GM19324 (cell line): Measurements from ENCODE around the gene HOXD4.

Experiments used
- ATAC-seq: cut with Tn5 transposase; IDR thresholded peaks from one replicate; pipeline ENCODE4 v1.9.1; 2021; ENCODE audit warnings: mild to moderate bottlenecking, moderate library complexity; ENCODE audit not compliant: unreplicated experiment, low FRiP score

HOXD4 gene

GRCh38 chr2:176124947-176125771 is 26.2 kb upstream of the HOXD4 start:
- ATAC-seq = no peak

DNA sequence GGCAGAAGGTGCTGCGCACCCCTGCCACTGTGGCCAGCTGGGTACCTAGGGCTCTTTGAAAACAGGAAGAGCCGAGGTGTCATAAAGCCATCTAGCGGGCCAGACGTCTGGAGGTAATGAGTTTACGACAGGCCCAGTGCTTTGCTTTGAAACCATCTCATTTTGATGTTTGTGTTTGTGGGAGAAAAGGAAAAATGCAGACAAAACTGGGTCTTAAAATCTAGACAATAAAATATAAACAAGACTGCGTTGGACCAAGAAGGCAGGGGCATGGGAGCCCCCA is 25.6 kb upstream of the HOXD4 start:
- no peak for ATAC-seq

DNA sequence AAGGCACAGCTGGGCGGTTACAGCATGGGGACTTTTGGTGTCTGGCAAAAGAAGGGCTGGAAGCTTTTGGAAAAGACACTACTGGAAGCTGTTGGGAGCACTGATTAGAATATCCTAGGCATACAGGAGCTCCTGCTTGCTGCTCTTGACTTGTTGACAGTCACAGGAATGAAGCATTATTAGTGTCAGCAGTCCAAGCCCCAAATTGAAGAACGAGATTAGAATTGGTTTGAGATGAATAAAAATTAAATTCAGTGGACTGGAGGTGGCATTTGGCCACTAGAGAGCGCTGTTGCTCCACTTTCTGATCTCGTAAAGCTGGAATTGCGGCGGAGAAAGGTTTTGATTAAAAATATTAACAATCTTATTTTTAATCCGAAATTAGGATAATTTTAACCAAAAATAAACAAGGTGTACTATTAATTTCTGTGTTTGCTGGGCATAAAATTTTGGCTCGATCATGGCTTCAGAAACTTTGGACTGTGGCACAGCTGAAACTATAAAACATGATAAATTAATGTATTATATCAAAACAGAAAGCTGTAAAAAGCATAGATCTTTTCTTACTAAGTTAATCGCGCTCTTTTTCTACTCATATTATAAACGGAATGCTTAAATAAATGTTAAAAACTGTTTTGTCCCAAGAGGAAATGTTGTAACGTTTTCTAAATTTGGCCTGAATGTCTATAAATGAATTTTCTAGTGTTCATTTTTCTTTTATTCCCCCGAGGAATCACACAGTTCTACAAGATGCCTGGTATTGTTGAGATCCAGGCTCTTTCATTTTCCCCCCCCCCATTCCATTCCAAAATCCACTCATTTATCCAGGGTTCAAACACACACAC is 24.2 kb upstream of the HOXD4 start:
- no peak for ATAC-seq

- no peak for ATAC-seq
Measured at GRCh38 chr2:176127774-176128072, 23.6 kb upstream of the HOXD4 start.

GRCh38 chr2:176128172-176128981 is 23.0 kb upstream of the HOXD4 start:
- ATAC-seq = no peak

GRCh38 chr2:176128982-176129796 is 22.2 kb upstream of the HOXD4 start, which contains the start of gene HOXD8:
TSS of gene HOXD8 (plus strand) at chr2:176129705. CDS start at chr2:176130367, 662 bp downstream.
- ATAC-seq = no peak

GRCh38 chr2:176129813-176130146 is 21.6 kb upstream of the HOXD4 start:
- ATAC-seq = no peak

DNA sequence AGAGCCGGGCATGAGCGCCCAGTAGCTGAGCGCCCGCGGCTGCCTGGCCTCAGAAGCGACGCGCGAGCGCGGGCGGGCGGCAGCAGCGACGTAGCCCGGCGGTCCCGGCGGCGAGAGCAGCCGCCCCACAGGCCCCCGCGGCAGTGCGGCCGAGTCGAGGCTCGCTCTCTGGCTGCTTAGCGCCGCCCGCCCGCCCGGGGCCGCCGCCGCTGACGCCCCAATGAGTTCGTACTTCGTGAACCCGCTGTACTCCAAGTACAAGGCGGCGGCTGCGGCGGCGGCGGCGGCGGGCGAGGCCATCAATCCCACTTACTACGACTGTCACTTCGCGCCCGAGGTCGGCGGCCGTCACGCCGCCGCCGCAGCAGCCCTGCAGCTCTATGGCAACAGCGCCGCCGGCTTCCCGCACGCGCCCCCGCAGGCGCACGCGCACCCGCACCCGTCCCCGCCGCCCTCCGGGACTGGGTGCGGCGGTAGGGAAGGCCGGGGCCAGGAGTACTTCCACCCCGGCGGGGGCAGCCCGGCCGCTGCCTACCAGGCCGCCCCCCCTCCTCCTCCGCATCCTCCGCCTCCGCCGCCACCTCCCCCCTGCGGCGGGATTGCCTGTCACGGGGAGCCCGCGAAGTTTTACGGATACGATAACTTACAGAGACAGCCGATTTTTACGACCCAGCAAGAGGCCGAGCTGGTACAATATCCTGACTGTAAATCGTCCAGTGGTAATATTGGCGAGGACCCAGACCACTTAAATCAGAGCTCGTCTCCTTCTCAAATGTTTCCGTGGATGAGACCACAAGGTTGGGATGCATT is 21.0 kb upstream of the HOXD4 start:
- no peak for ATAC-seq

DNA sequence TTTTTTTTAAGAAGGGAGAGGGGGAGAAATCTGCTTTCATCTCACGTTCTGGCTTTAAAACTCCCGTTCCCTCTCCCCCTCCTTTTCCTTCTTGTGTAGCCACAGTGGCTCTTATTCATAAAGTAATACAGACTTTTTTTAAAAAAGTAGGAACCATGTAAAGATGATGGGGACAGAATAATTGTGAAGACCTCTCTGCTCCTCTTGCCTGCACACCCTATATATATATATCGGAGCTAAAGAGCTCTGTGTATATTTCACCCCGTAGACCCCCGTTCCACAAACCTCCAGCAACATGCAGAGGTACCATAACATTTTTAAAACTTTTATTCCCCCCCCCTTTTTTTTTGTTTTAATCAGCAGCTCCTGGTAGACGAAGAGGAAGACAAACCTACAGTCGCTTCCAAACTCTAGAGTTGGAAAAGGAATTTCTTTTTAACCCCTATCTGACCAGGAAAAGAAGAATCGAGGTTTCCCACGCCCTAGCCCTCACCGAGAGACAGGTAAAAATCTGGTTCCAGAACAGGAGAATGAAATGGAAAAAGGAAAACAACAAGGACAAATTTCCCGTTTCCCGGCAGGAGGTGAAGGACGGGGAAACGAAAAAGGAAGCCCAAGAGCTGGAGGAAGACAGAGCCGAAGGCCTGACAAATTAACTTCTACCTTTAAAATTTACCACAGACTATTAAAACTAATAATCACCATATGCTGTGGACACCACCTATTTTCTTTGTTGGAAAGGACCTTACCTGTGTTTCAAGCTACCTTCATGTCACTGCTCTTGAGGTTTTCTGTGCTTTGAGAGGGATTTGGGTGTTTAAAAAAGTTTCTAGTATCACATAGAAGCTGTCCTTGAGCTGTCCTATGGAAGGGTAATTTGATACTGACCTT is 20.1 kb upstream of the HOXD4 start:
- no peak for ATAC-seq

DNA sequence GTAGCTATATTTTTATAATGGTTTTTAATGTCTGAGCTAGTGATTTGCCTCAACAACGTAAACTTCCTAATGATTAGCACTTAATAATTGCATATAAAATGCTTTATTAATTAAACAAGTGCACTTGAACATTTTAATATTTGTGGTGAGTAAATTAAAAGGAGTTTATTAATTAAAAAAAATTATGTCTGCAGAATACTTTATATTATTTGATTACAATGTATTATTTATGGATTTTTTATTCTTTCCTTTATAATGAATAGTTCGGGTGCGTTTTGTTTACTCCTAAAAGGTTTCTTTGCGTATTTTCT is 19.5 kb upstream of the HOXD4 start:
- ATAC-seq = no peak

DNA sequence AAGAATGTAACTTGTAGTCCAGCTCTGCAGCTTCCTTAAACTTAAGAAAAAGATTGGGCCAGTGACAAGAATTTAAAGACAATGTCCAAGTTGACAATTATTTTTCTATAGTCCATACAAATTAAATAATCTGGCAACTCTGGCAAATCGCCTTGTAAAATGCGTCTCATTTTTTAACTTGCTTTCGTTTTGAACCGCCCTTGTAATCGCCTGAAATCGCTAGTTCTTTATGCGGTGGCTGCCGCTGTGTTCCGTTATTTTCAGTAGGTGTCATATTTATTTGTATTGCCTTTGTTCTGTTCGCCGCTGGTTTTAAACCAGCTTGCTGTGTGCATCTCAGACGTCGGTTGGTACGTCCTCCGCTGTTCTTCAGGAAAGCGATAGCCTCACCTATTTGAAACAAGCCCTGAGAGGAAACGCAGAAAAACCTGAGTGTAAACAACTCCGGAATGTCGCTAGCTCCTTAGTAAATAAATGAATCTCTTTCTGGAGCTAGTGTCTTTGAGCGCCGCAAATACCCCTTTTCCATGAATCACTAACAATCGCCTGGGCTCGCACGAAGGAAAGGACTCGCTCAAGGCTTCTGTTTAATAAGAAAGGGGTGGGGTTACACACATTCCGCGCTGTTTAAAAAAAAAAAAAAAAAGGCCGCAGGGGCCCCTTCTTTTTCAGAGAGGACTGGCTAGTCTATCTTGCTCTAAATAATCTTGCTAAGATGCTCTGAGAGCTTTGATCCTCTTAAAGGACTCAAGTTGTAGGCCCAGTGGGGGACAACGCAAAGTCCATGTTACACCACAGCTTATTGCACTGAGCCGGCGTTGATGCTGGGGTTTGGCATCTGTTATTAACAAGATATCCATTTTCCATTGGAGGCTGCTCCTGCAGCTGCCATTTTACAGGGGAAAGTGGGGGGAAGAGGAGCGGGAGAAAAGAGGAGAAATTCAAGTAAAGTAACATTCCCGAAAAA is 18.9 kb upstream of the HOXD4 start:
- no peak for ATAC-seq

GRCh38 chr2:176133389-176133788 is 18.0 kb upstream of the HOXD4 start:
- ATAC-seq = no peak

GRCh38 chr2:176134035-176134434 is 17.3 kb upstream of the HOXD4 start:
- no peak for ATAC-seq

GRCh38 chr2:176135035-176135440 is 16.3 kb upstream of the HOXD4 start:
- no peak for ATAC-seq

DNA sequence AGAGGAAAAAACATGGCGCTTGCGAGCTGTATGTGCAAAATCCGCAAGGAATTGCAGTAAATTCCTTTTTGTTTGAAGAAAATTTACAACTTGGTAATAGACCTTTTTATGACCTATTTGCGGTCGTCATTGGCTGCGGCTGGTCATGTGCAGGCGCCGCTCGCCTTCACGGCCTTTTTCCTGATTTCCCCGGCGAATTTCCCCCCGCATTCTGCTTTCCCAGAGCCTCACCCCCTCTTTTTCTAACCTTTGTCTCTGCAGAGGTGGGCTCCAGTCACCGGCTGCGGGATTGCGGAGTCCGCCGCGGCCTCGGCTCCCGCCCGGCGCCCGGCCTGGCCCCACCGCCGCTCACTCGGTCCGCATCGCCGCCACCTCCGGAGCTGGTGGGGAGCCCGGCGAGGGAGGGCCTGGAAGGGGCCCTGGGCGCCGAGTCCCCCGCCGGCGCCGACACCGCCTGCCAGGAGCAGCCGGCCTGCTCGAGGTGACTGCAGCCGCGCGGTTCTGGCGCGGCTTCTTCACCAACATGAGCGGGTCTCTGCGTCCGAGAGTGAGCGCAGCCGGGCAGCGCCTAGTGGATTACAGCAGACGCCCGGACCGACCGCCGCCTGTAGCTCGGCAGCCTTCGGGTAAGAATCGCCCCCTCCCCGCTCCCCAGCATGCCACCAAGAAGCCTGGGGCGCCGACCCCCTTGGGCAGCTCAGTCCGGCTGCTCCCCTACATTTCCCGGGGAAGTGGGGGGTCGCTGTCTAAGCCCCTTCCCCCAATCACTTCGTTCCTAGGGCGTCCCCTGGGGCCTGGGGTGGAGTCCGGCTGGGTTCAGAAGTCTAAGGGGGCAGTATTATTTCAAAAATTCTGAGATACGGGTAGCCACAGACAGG is 14.7 kb upstream of the HOXD4 start:
- ATAC-seq = no peak

DNA sequence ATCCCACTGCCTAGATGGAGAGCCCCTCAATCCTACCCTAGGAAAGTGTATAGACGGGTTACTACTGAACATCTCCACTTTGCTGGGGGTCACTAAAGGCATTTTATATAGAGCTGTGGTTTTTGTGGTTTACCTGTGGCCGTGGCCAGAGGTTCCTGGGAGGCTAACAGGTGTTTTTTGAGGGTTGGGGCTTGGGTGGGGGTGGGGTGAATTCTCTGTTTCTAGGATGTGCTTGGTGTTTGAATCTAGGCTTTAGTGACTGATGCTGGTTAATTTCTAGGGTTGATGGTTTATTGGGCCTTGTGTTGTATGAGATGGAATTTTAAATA is 14.1 kb upstream of the HOXD4 start:
- ATAC-seq = no peak

DNA sequence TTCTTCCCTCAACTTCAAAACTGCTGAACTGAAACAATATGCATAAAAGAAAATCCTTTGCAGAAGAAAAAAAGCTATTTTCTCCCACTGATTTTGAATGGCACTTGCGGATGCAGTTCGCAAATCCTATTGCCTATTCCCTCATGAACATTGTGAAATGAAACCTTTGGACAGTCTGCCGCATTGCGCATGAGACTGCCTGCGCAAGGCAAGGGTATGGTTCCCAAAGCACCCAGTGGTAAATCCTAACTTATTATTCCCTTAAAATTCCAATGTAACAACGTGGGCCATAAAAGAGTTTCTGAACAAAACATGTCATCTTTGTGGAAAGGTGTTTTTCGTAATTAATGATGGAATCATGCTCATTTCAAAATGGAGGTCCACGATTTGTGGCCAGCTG is 13.4 kb upstream of the HOXD4 start:
- no peak for ATAC-seq
